T-cell (primary cell): ENCODE results near the gene SLC12A1. TPM values are rescaled to one million over a fixed set of nuclear protein-coding genes. Genes with fewer than 3 reads are reported as not detected.

Experiments
- ATAC-seq, 4 experiments: fragments of 200-7000 bp in 3 of 4; fragments of 150-1000 bp in 1 of 4; cut with Tn5 transposase; replicated peaks in 1 of 4; 1 replicate in 3 of 4; 2 replicates in 1 of 4; pipeline ENCODE4 v1.10.0; 2021; ENCODE audit warnings: moderate library complexity in 3 of 4, mild to moderate bottlenecking in 2 of 4, moderate number of reproducible peaks in 1 of 4
- CTCF ChIA-PET, 2 donors: fragments of 300-600 bp; sonication (Branson Sonifier 250); formaldehyde crosslinking; loops; one replicate each; lab custom pipeline; 2022; ENCODE audit warnings: antibody characterized with exemption in 2 of 2; lab: Charles Lee
- POLR2A ChIA-PET, 2 donors: fragments of 300-600 bp; sonication (Branson Sonifier 250); formaldehyde crosslinking; loops; one replicate each; lab custom pipeline; 2022; ENCODE audit warnings: antibody characterized with exemption in 2 of 2; lab: Charles Lee
- DNase-seq, 35 experiments: peaks; one replicate each; pipeline versions ENCODE4 v3.0.0 to v3.0.0-alpha.2; 2013 to 2023
- H3K27ac ChIP-seq: one replicate; pipeline ENCODE4 v1.5.1; 2013; ENCODE audit warnings: low read length
- H3K27me3 ChIP-seq, 2 experiments: replicated peaks in 1 of 2; 1 replicate in 1 of 2; 2 replicates in 1 of 2; pipeline versions ENCODE4 v1.6.1 to v1.7.0; 2013; ENCODE audit warnings: low read length in 1 of 2, mixed read lengths in 1 of 2; ENCODE audit not compliant: control insufficient read depth in 2 of 2, insufficient read depth in 2 of 2; ENCODE audit errors: extremely low read depth in 1 of 2
- H3K36me3 ChIP-seq, 2 donors: 1 replicate in 1 of 2; 2 replicates in 1 of 2; pipeline versions ENCODE4 v1.6.1 to v1.7.0; 2013; ENCODE audit warnings: low read length in 1 of 2; ENCODE audit not compliant: control insufficient read depth in 2 of 2, insufficient read depth in 1 of 2; ENCODE audit errors: extremely low read depth in 1 of 2
- H3K4me1 ChIP-seq, 2 experiments: 1 replicate in 1 of 2; 2 replicates in 1 of 2; pipeline versions ENCODE4 v1.6.1 to v1.7.0; 2013; ENCODE audit warnings: low read length in 2 of 2, mixed read lengths in 1 of 2; ENCODE audit not compliant: insufficient read depth in 2 of 2, control insufficient read depth in 1 of 2; ENCODE audit errors: extremely low read depth in 1 of 2
- H3K4me3 ChIP-seq, 2 donors: 1 replicate in 1 of 2; 2 replicates in 1 of 2; pipeline versions ENCODE4 v1.5.1 to v1.7.0; 2013; ENCODE audit warnings: mild to moderate bottlenecking in 2 of 2, low read length in 1 of 2, moderate library complexity in 1 of 2; ENCODE audit not compliant: control insufficient read depth in 1 of 2; ENCODE audit errors: extremely low read depth in 1 of 2
- H3K9me3 ChIP-seq: 2 replicates; pipeline ENCODE4 v1.7.0; 2013
- H3K27ac Mint-ChIP-seq, 2 donors: one replicate each; pipeline ENCODE4 v1.8.0; 2020 to 2021; ENCODE audit warnings: mild to moderate bottlenecking in 2 of 2, mixed read lengths in 2 of 2
- H3K27me3 Mint-ChIP-seq, 2 donors: one replicate each; pipeline ENCODE4 v1.8.0; 2021 to 2022; ENCODE audit warnings: mixed read lengths in 2 of 2
- H3K36me3 Mint-ChIP-seq: one replicate; pipeline ENCODE4 v1.8.0; 2021; ENCODE audit warnings: mixed read lengths
- H3K4me1 Mint-ChIP-seq, 3 donors: one replicate each; pipeline ENCODE4 v1.8.0; 2020 to 2022; ENCODE audit warnings: mixed read lengths in 3 of 3, mild to moderate bottlenecking in 1 of 3
- H3K4me3 Mint-ChIP-seq, 3 donors: one replicate each; pipeline ENCODE4 v1.8.0; 2020 to 2022; ENCODE audit warnings: mild to moderate bottlenecking in 3 of 3, mixed read lengths in 3 of 3, moderate library complexity in 3 of 3
- H3K9me3 Mint-ChIP-seq, 3 donors: one replicate each; pipeline ENCODE4 v1.8.0; 2020 to 2022; ENCODE audit warnings: mixed read lengths in 3 of 3
- WGBS: methylation state at CpG from one replicate; pipeline ENCODE4 v1.1.5; 2013; ENCODE audit warnings: missing lambda C conversion rate; ENCODE audit not compliant: insufficient coverage; 5-methylcytosine and 5-hydroxymethylcytosine counted together
- total RNA-seq, 35 experiments: library from RNA in 6 of 35; stranded (reverse) in 6 of 35; fragments of 120-200 nt in 1 of 35; gene quantifications; one replicate each; pipeline versions ENCODE4 v1.2.1 to v1.2.4 and lab custom pipeline; 2013 to 2026

Gene SLC12A1
- total RNA-seq, 5 donors from 2014 or later (not counting 1 experiment from before 2014, with no cell fraction given) = not detected

DNA sequence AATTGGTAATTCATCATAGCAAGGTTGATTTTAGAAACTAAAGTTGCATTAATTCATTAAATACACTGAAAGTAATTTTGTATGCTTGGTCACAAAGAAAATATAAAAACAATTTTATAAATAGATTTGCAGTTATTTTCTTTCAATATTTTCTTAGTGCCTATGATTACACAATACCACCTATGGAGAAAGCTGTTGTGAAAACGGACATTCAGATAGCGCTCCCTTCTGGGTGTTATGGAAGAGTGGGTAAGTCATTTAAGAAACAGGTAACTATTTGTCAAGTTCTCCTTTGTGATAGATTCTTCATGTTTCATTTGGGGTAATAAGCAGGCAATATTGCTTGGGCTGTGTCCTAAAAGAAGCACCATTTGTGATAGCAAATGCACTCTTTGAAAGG lies 128.2 kb downstream of the SLC12A1 start:
- peaks cover 20 to 24% (median 21%) of the 10 kb centered on the region in 3 donors for H3K4me1 Mint-ChIP-seq
- ATAC-seq = no peak
- peaks cover 10 to 24% of the 10 kb centered on the region in 2 donors for H3K36me3 ChIP-seq
- H3K36me3 Mint-ChIP-seq = peaks cover 17% of the 10 kb centered on the region
- peaks cover 8 to 14% of the 10 kb centered on the region in 2 experiments for H3K4me1 ChIP-seq
- H3K27me3 ChIP-seq = no peaks in the 10 kb centered on the region
- H3K4me3 ChIP-seq = no peak overlapping the region
- POLR2A ChIA-PET = interaction anchor here (0.5 to 0.6 kb wide), 2 partner anchors 477 to 1902 kb away, joined by 3 read pairs; partner anchors contain the start of gene CEP152 (in 1 of the 2)
- no peaks in the 10 kb centered on the region for H3K9me3 ChIP-seq
- H3K27ac ChIP-seq = no peak overlapping the region
- no peak overlapping the region for H3K27ac Mint-ChIP-seq
- H3K27me3 Mint-ChIP-seq = no peaks in the 10 kb centered on the region
- H3K9me3 Mint-ChIP-seq = no peaks in the 10 kb centered on the region
- WGBS = no CpG with 5 or more reads among the region's 2 CpGs
- no peak for DNase-seq
- no peak overlapping the region for H3K4me3 Mint-ChIP-seq
- CTCF ChIA-PET = no interaction called here

DNA sequence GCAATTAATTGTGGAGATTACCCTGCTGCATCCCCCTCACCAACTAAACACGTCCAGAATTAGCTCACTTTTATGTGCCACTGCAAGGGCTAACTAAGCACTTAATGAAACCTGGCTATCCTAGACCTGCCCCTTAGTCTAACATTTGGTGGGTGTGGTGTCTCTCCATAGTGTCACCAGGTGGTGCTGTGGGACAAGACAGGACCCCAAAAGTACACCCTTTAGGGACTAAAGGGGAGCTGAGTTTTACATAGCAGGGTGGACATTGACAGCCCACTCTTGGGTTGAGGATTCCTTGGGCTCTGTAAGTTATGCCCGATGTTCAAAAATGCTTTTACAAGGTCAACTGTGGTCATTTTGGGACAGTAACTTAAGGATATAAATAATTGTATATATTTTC lies 130.8 kb downstream of the SLC12A1 start:
- ATAC-seq = no peak
- Histone ChIP-seq H3K4me3 (no peak overlapping the region), H3K9me3 (no peaks in the 10 kb centered on the region), H3K27me3 (no peaks in the 10 kb centered on the region), H3K4me1 (peaks cover 5 to 7% of the 10 kb centered on the region in 2 experiments), H3K36me3 (peaks cover 10 to 33% of the 10 kb centered on the region in 2 donors), H3K27ac (no peak overlapping the region)
- Mint-ChIP-seq H3K27me3 (no peaks in the 10 kb centered on the region), H3K4me3 (no peak overlapping the region), H3K36me3 (peaks cover 27% of the 10 kb centered on the region), H3K4me1 (peaks cover 8 to 14% (median 10%) of the 10 kb centered on the region in 3 donors), H3K9me3 (no peaks in the 10 kb centered on the region), H3K27ac (no peak overlapping the region)
- POLR2A ChIA-PET = interaction anchor here in 1 of 2 donors (0.5 kb wide), 1 partner anchor 18 kb away, joined by 3 read pairs; no protein-coding TSS in a partner anchor
- CTCF ChIA-PET = interaction anchor here (0.6 to 2.1 kb wide), 4 partner anchors 15 to 474 kb away, joined by 3 to 12 read pairs (median 8); partner anchors contain the start of gene CEP152 (in 1 of the 2)
- peak in 3 of 35 experiments; percentile 1 to 34 (median 4) for DNase-seq
- WGBS = 100% methylated on average over 1 of the region's 2 CpGs

DNA sequence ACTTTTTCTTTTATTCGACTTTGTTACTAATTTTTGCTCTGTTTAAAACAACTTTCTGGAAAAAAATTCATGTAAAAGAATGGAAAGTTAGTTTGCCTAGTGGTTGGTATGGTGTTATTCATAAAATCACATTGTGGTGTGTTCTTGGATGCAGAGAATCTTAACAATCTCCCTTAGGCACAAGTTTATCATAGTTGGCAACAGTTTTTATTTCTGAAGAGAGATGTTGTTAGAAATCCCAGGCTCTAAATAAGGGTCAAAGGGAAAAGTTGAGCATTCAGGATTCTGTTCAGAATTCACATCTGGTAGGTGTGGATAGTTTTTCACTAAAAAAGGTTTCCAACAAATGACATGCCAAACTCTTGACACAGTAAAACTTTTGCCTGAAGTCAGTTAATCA lies 131.5 kb downstream of the SLC12A1 start:
- no CpG with 5 or more reads among the region's 1 CpG for WGBS
- Mint-ChIP-seq H3K9me3 (no peaks in the 10 kb centered on the region), H3K27me3 (no peaks in the 10 kb centered on the region), H3K36me3 (peaks cover 31% of the 10 kb centered on the region), H3K4me1 (peaks cover 5 to 11% (median 7%) of the 10 kb centered on the region in 3 donors), H3K27ac (no peak overlapping the region), H3K4me3 (no peak overlapping the region)
- Histone ChIP-seq H3K27me3 (no peaks in the 10 kb centered on the region), H3K4me3 (no peak overlapping the region), H3K9me3 (no peaks in the 10 kb centered on the region), H3K27ac (no peak overlapping the region), H3K4me1 (peaks cover under 1 to 1% of the 10 kb centered on the region in 2 experiments), H3K36me3 (peaks cover 10 to 35% of the 10 kb centered on the region in 2 donors)
- ChIA-PET POLR2A (interaction anchor here in 1 of 2 donors (0.5 kb wide), 1 partner anchor 17 kb away, joined by 3 read pairs; no protein-coding TSS in a partner anchor), CTCF (interaction anchor here (0.6 to 2.1 kb wide), 3 partner anchors 14 to 18 kb away, joined by 4 to 12 read pairs (median 12); no protein-coding TSS in a partner anchor)
- ATAC-seq (no peak), DNase-seq (no peak)

DNA sequence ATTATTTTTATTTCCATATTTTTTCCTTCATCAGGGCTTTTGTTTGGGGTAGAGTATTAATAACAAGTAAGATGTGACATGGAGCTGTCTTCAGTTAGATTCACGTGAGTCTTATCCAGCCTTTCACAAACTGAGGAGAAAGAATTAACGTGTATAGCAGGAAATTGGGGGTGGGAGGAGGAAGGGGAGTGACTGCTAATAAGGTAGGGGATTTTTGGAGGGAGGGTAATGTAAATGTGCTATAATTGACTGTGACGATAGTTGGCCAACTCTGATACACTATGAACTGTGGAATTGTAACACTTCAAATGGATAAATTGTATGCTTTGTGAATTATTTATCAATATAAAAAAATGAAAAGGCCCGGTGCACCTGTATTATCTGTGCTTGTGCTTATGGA lies 134.0 kb downstream of the SLC12A1 start:
- no peaks in the 10 kb centered on the region for H3K9me3 Mint-ChIP-seq
- ChIA-PET POLR2A (no interaction called here), CTCF (interaction anchor here in 1 of 2 donors (2.0 kb wide), 1 partner anchor 12 kb away, joined by 6 read pairs; no protein-coding TSS in a partner anchor)
- WGBS = 33% methylated on average over 2 of the region's 4 CpGs
- H3K36me3 Mint-ChIP-seq = peaks cover 30% of the 10 kb centered on the region
- Histone ChIP-seq H3K9me3 (no peaks in the 10 kb centered on the region), H3K4me3 (no peak overlapping the region), H3K4me1 (no peaks in the 10 kb centered on the region), H3K36me3 (peaks cover 6 to 34% of the 10 kb centered on the region in 2 donors), H3K27ac (no peak overlapping the region), H3K27me3 (no peaks in the 10 kb centered on the region)
- H3K27ac Mint-ChIP-seq = peak overlapping the region; percentile 11 to 49
- H3K4me3 Mint-ChIP-seq = no peak overlapping the region
- no peak for ATAC-seq
- no peak for DNase-seq
- H3K4me1 Mint-ChIP-seq = peaks cover 0 to 4% (median 0%) of the 10 kb centered on the region in 3 donors
- no peaks in the 10 kb centered on the region for H3K27me3 Mint-ChIP-seq

DNA sequence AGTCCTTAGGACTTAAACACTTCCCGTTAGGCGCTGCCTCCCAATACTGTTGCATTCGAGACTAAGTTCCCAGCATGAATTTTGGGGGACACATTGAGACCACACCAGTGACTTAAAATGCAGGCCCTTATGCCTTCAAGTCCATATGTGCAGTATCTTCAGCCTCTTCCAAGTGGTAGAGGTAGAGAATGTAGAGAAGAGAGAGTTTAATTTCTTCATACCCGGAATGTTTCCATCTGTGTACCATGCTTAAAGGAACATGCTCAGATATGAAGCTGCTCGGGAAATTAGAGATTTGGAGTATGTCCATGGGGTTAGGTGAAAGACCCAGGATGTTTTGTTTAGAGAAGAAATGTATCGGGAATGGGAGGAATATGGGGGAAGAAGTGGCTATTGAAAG lies 137.8 kb downstream of the SLC12A1 start:
- H3K36me3 Mint-ChIP-seq = peaks cover 21% of the 10 kb centered on the region
- H3K4me1 Mint-ChIP-seq = peaks cover 0 to 4% (median 0%) of the 10 kb centered on the region in 3 donors
- no peak for ATAC-seq
- H3K27ac ChIP-seq = no peak overlapping the region
- no peak overlapping the region for H3K4me3 ChIP-seq
- no peak overlapping the region for H3K4me3 Mint-ChIP-seq
- H3K36me3 ChIP-seq = peaks cover 0 to 17% of the 10 kb centered on the region in 2 donors
- H3K27me3 Mint-ChIP-seq = no peaks in the 10 kb centered on the region
- no peaks in the 10 kb centered on the region for H3K9me3 Mint-ChIP-seq
- H3K27ac Mint-ChIP-seq = no peak overlapping the region
- POLR2A ChIA-PET = no interaction called here
- 98% methylated on average over 6 of the region's 6 CpGs for WGBS
- no peak for DNase-seq
- no peaks in the 10 kb centered on the region for H3K9me3 ChIP-seq
- H3K27me3 ChIP-seq = no peaks in the 10 kb centered on the region
- no peaks in the 10 kb centered on the region for H3K4me1 ChIP-seq
- CTCF ChIA-PET = no interaction called here

DNA sequence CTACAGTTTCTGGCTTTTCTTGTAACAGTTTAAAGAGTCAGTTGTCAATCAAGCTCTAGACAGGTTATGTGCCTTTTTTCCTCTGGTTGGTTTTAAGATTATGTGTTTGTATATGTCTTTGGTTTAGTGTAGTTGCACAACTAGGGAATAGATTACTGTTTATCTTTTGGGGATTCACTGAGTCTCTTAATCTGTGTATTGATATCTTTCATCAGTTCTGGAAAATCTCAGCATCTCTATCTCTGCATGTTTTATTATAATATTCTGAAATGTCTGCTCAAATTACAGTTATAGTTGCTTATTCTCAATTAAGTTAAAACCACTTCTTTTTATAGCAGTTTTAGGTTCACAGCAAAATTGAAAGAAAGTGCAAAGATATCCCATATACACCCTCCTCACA lies 139.4 kb downstream of the SLC12A1 start:
- no peaks in the 10 kb centered on the region for H3K27me3 ChIP-seq
- no peaks in the 10 kb centered on the region for H3K27me3 Mint-ChIP-seq
- no peaks in the 10 kb centered on the region for H3K9me3 Mint-ChIP-seq
- peaks cover 15% of the 10 kb centered on the region for H3K36me3 Mint-ChIP-seq
- peaks cover 0 to 11% of the 10 kb centered on the region in 2 donors for H3K36me3 ChIP-seq
- ChIA-PET CTCF (no interaction called here), POLR2A (no interaction called here)
- no peak overlapping the region for H3K27ac Mint-ChIP-seq
- no peak for DNase-seq
- no peak overlapping the region for H3K4me3 Mint-ChIP-seq
- no peak overlapping the region for H3K27ac ChIP-seq
- H3K9me3 ChIP-seq = no peaks in the 10 kb centered on the region
- no peak overlapping the region for H3K4me3 ChIP-seq
- no peaks in the 10 kb centered on the region for H3K4me1 Mint-ChIP-seq
- no peak for ATAC-seq
- no peaks in the 10 kb centered on the region for H3K4me1 ChIP-seq
